GM12892 (cell line): ENCODE results near the gene NFE2L2.

ENCODE experiments used
- POLR2A ChIP-seq: IDR thresholded peaks from 2 replicates; pipeline ENCODE4 v1.6.1; 2011; ENCODE audit warnings: low read depth, low read length, control low read depth
- POLR2AphosphoS5 ChIP-seq: IDR thresholded peaks from 2 replicates; pipeline ENCODE4 v1.6.1; 2011; ENCODE audit warnings: low read depth, low read length, control low read depth
- TAF1 ChIP-seq: IDR thresholded peaks from 2 replicates; pipeline ENCODE4 v1.6.1; 2011; ENCODE audit warnings: low read depth, mild to moderate bottlenecking, control low read depth, low read length, borderline replicate concordance

DNA sequence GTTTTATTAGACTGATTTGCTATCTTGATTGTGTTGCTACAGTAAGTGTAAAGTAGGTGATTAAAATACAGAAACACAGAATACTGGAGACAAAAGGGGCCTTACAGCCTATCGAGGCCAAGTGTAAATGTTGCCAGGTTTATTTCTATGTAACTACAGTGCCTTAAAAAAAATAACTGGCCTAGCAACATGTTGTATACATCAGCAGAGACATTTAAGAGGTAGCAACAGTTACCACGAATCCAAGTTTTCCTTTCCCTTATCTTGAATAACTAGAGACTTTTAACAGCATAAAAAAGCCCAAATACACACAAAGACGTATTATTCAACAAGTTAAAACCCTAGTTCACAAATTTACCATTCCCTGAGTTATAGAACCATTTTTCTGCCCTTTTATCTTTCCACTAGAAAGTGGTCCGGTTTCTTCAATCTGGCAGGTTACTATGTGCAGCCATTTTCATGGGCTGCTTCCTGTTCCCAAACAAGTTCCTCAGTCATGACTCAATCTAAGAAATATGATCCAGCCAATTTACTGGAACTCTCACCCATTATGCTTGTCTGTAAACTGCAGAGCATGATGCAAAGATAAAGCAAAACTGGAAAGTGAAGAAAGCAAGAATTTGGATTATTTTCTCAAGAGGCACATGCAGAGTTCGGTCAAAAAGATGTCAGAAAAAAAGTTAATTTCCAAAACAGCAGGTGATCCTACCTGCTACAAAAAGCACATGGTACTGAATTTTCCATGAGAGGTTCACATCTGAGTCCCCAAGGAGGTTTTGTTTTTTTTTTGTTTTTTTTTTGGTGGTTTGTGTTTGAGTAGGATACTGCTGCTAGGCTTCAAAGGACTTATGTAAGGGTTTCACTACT lies 22.2 kb downstream of the NFE2L2 start:
- TF ChIP-seq POLR2A (no peak), POLR2AphosphoS5 (no peak), TAF1 (no peak)
